Liver (tissue), 9 donors: ENCODE measurements around the gene HRCT1. TPM values are rescaled to one million over a fixed set of nuclear protein-coding genes. Genes with fewer than 3 reads are reported as not detected.

Experiments
- DNase-seq: peaks from one replicate; pipeline ENCODE4 v3.0.0-alpha.2; 2017; ENCODE audit warnings: low spot score
- H3K27ac ChIP-seq, 2 donors: one replicate each; pipeline ENCODE4 v1.7.0; 2013; ENCODE audit warnings: inconsistent platforms in 2 of 2, low read length in 2 of 2, control low read depth in 1 of 2, low read depth in 1 of 2, mild to moderate bottlenecking in 1 of 2
- H3K27me3 ChIP-seq, 4 donors: one replicate each; pipeline versions ENCODE4 v1.6.1 to v1.7.0; 2013; ENCODE audit warnings: low read length in 3 of 4, inconsistent platforms in 1 of 4, mild to moderate bottlenecking in 1 of 4, moderate library complexity in 1 of 4; ENCODE audit not compliant: control insufficient read depth in 4 of 4, insufficient read depth in 4 of 4
- H3K36me3 ChIP-seq, 4 donors: one replicate each; pipeline versions ENCODE4 v1.6.1 to v1.7.0; 2013; ENCODE audit warnings: low read length in 3 of 4, mild to moderate bottlenecking in 3 of 4, low read depth in 1 of 4, moderate library complexity in 1 of 4; ENCODE audit not compliant: control insufficient read depth in 4 of 4, insufficient read depth in 3 of 4
- H3K4me1 ChIP-seq, 4 donors: one replicate each; pipeline versions ENCODE4 v1.6.1 to v1.7.0; 2013; ENCODE audit warnings: low read length in 3 of 4, mild to moderate bottlenecking in 3 of 4, moderate library complexity in 1 of 4; ENCODE audit not compliant: control insufficient read depth in 4 of 4, insufficient read depth in 4 of 4
- H3K4me3 ChIP-seq, 3 donors: one replicate each; pipeline versions ENCODE4 v1.6.1 to v1.7.0; 2013; ENCODE audit warnings: low read length in 3 of 3, control low read depth in 1 of 3, low read depth in 1 of 3, mild to moderate bottlenecking in 1 of 3
- H3K9ac ChIP-seq, 2 donors: one replicate each; pipeline ENCODE4 v1.7.0; 2013; ENCODE audit warnings: low read length in 2 of 2, mild to moderate bottlenecking in 2 of 2, moderate library complexity in 2 of 2, control low read depth in 1 of 2, low read depth in 1 of 2
- H3K9me3 ChIP-seq, 4 donors: one replicate each; pipeline versions ENCODE4 v1.6.1 to v1.7.0; 2013; ENCODE audit warnings: low read length in 3 of 4; ENCODE audit not compliant: control insufficient read depth in 4 of 4
- EGR1 ChIP-seq, 2 donors: IDR thresholded peaks; 2 replicates each; pipeline ENCODE4 v1.6.1; 2016 to 2018; ENCODE audit warnings: antibody characterized with exemption in 2 of 2, low read depth in 2 of 2
- FOXA1 ChIP-seq: IDR thresholded peaks from 2 replicates; pipeline ENCODE4 v1.6.1; 2016; ENCODE audit warnings: antibody characterized with exemption
- FOXA2 ChIP-seq: IDR thresholded peaks from 2 replicates; pipeline ENCODE4 v1.6.1; 2016; ENCODE audit warnings: antibody characterized with exemption
- GABPA ChIP-seq, 2 donors: IDR thresholded peaks in 1 of 2; conservative IDR thresholded peaks in 1 of 2; 2 replicates each; pipeline ENCODE4 v1.6.1; 2016; ENCODE audit warnings: antibody characterized with exemption in 2 of 2, mild to moderate bottlenecking in 1 of 2, moderate library complexity in 1 of 2
- HNF4A ChIP-seq, 2 donors: conservative IDR thresholded peaks; 2 replicates each; pipeline ENCODE4 v1.6.1; 2016; ENCODE audit warnings: antibody characterized with exemption in 2 of 2, mild to moderate bottlenecking in 2 of 2
- HNF4G ChIP-seq: IDR thresholded peaks from 2 replicates; pipeline ENCODE4 v1.6.1; 2016; ENCODE audit warnings: antibody characterized with exemption
- JUND ChIP-seq, 2 donors: IDR thresholded peaks; 2 replicates each; pipeline ENCODE4 v1.6.1; 2016; ENCODE audit warnings: antibody characterized with exemption in 2 of 2
- NR2F2 ChIP-seq: IDR thresholded peaks from 2 replicates; pipeline ENCODE4 v1.6.1; 2016; ENCODE audit warnings: antibody characterized with exemption
- RAD21 ChIP-seq, 2 donors: IDR thresholded peaks; 2 replicates each; pipeline ENCODE4 v1.6.1; 2016; ENCODE audit warnings: antibody characterized with exemption in 2 of 2, mild to moderate bottlenecking in 2 of 2
- RXRA ChIP-seq, 2 donors: IDR thresholded peaks; 2 replicates each; pipeline ENCODE4 v1.6.1; 2017 to 2018; ENCODE audit warnings: antibody characterized with exemption in 2 of 2, mild to moderate bottlenecking in 1 of 2
- SP1 ChIP-seq: IDR thresholded peaks from 2 replicates; pipeline ENCODE4 v1.6.1; 2018; ENCODE audit warnings: antibody characterized with exemption, mild to moderate bottlenecking
- TAF1 ChIP-seq: conservative IDR thresholded peaks from 2 replicates; pipeline ENCODE4 v1.6.1; 2016; ENCODE audit warnings: antibody characterized with exemption, mild to moderate bottlenecking
- YY1 ChIP-seq: IDR thresholded peaks from 2 replicates; pipeline ENCODE4 v1.6.1; 2016; ENCODE audit warnings: antibody characterized with exemption, mild to moderate bottlenecking
- WGBS: extraction: QIAGEN DNeasy Blood & Tissue Kit; methylation state at CpG from one replicate; pipeline ENCODE4 v1.1.7; 2013; 5-methylcytosine and 5-hydroxymethylcytosine counted together
- polyA plus RNA-seq, 2 donors: library from polyadenylated mRNA; stranded (reverse) in 1 of 2; unstranded in 1 of 2; fragments of 200-250 nt in 1 of 2; fragments of >200 nt in 1 of 2; fragmentation: Nextera tagmentation in 1 of 2; extraction: Ambion mirVana in 1 of 2; gene quantifications; one replicate each; pipeline versions ENCODE4 v1.2.1 to v1.2.3, GENCODE V29; 2013 to 2015
- total RNA-seq, 2 donors: library from RNA; depleted of rRNA; stranded (reverse); fragments of >200 nt; gene quantifications; one replicate each; pipeline ENCODE4 v1.2.3, GENCODE V29; 2014
- TF ChIP-seq, protein P1 (sequence below): fragments of 150-350 bp; IDR thresholded peaks from 2 replicates; pipeline ENCODE4 v1.5.1; 2017; ENCODE audit warnings: improper control_type of control experiment, low read depth, low read length; ENCODE audit not compliant: missing input control
- TF ChIP-seq, protein P2 (sequence below): IDR thresholded peaks from 2 replicates; pipeline ENCODE4 v1.6.1; 2016; ENCODE audit warnings: antibody characterized with exemption, mild to moderate bottlenecking
- TF ChIP-seq, protein P3 (sequence below): IDR thresholded peaks from 2 replicates; pipeline ENCODE4 v1.6.1; 2016; ENCODE audit warnings: antibody characterized with exemption
- TF ChIP-seq, protein P4 (sequence below): IDR thresholded peaks from 2 replicates; pipeline ENCODE4 v1.6.1; 2016; ENCODE audit warnings: antibody characterized with exemption
- TF ChIP-seq, protein P5 (sequence below): IDR thresholded peaks from 2 replicates; pipeline ENCODE4 v1.6.1; 2016; ENCODE audit warnings: antibody characterized with exemption
- donor health status: healthy.
- donor health status: healthy.
- donor health status: healthy.
- donor health status: healthy.
- donor health status: healthy.

HRCT1 gene
- total and polyA plus RNA-seq, 4 donors = 0.08 to 2.9 (median 0.27) TPM

DNA sequence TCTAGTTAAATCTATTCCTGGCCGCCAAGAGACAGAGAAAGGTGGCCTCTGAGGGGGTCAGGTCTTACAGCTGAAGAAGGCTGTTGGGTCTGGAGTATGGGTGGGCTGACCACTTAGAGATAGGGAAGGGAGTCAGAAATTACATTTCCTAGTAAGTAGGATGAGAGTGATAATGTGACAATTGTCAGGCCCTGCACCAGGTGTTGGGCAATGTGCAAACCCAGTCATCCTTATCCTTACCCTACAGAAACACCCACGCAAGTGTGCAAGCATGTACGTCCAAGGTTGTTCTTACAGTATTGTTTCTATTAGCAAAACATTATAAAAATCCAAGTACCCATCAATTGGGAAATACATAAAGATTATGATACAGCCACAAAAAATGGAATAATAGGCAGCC, 12.8 kb downstream of the HRCT1 start:
- TF ChIP-seq RAD21 (IDR thresholded peaks at IDR 0.05) (no peak), FOXA2 (no peak), GABPA (IDR thresholded peaks at IDR 0.05 in 1 of 2, conservative IDR thresholded peaks at IDR 0.05 in 1 of 2) (no peak)
- TF ChIP-seq, protein P1, sequence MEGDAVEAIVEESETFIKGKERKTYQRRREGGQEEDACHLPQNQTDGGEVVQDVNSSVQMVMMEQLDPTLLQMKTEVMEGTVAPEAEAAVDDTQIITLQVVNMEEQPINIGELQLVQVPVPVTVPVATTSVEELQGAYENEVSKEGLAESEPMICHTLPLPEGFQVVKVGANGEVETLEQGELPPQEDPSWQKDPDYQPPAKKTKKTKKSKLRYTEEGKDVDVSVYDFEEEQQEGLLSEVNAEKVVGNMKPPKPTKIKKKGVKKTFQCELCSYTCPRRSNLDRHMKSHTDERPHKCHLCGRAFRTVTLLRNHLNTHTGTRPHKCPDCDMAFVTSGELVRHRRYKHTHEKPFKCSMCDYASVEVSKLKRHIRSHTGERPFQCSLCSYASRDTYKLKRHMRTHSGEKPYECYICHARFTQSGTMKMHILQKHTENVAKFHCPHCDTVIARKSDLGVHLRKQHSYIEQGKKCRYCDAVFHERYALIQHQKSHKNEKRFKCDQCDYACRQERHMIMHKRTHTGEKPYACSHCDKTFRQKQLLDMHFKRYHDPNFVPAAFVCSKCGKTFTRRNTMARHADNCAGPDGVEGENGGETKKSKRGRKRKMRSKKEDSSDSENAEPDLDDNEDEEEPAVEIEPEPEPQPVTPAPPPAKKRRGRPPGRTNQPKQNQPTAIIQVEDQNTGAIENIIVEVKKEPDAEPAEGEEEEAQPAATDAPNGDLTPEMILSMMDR = no peak
- peaks cover 0 to 16% (median 13%) of the 10 kb centered on the region in 4 donors for H3K4me1 ChIP-seq
- WGBS = 93% methylated on average over 3 of the region's 3 CpGs
- H3K36me3 ChIP-seq = no peaks in the 10 kb centered on the region
- H3K27ac ChIP-seq = no peak overlapping the region
- no peaks in the 10 kb centered on the region for H3K27me3 ChIP-seq
- H3K9me3 ChIP-seq = no peaks in the 10 kb centered on the region
- no peak overlapping the region for H3K9ac ChIP-seq
- no peak overlapping the region for H3K4me3 ChIP-seq
- DNase-seq = no peak

DNA sequence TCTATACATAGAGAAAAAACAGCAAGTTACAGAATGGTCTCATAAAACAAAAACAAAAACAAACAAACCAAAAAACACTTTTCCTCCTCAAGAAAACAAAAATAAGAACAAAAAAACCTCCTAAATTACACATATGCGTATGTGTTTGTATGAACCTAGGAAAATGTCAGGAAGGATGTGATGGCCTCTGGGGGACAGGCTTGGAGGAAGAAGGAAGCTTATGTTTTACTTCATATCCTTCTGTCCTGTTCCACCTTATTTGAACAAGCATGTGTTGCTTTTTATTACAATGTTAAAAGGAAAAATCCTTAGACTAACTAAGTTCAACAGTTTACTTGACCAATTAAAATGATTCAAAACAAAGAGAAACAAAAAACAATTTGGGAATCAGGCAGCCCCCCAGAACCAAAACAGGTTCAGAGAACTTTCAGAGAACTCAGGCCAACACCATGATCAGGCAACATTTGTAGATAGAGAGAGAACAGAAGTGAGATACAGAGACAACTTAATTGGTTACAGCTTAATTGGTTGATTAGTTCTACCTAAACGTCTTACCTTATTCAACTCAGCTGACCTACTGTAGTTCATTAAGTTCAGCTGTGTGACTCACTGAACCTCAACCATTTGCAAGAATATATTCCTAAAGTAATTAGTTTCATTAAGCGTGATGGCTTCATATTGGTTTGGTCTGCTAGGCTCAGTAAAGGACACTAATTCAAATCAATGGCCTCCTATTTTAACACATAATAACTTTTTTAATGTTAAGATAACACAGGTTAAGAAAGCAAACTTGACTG, 13.4 kb downstream of the HRCT1 start:
- H3K4me3 ChIP-seq = no peak overlapping the region
- no peaks in the 10 kb centered on the region for H3K36me3 ChIP-seq
- H3K4me1 ChIP-seq = peaks cover 0 to 23% (median 16%) of the 10 kb centered on the region in 4 donors
- no peaks in the 10 kb centered on the region for H3K9me3 ChIP-seq
- TF ChIP-seq RAD21 (IDR thresholded peaks at IDR 0.05) = no peak
- no peak for TF ChIP-seq HNF4A (conservative IDR thresholded peaks at IDR 0.05)
- TF ChIP-seq EGR1 (IDR thresholded peaks at IDR 0.05; ENCODE audit: low read depth in 2 of 2) = no peak
- DNase-seq = no peak
- no peaks in the 10 kb centered on the region for H3K27me3 ChIP-seq
- H3K27ac ChIP-seq = peak overlapping the region; percentile 43 to 73
- 79% methylated on average over 3 of the region's 3 CpGs for WGBS
- no peak overlapping the region for H3K9ac ChIP-seq

DNA sequence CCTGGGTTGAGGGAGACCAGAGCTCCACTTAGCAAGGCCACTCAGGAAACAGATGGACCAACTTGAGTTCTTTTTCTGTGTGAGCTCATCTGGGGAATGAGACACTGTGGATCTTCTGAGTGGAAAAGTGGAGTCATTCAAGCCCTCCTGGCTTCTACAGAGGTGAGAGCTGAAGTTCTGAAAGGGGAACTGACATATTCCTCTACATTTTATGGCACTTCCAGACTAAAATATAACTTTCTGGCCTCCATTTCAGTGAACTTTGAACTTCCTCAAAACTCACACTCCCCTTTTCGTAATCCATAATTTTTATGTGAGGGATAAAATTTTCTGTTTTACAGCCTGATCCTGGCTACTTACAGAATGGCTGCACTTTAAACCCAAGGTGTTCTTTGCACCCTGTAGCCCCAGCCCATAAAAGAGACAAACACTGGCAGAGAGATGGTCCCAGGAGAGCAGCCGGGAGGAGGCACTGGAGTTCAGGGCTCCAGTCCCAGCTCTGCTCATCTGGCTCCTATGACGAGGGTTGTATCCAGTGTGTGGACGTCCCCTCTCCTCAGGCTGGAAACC, 14.1 kb downstream of the HRCT1 start:
- no peaks in the 10 kb centered on the region for H3K27me3 ChIP-seq
- no peaks in the 10 kb centered on the region for H3K9me3 ChIP-seq
- H3K4me1 ChIP-seq = peaks cover 0 to 27% (median 20%) of the 10 kb centered on the region in 4 donors
- WGBS = 33% methylated on average over 4 of the region's 4 CpGs
- H3K4me3 ChIP-seq = no peak overlapping the region
- H3K27ac ChIP-seq = peak overlapping the region; percentile 43 to 73
- no peak for DNase-seq
- H3K36me3 ChIP-seq = no peaks in the 10 kb centered on the region
- H3K9ac ChIP-seq = no peak overlapping the region
- TF ChIP-seq RXRA (IDR thresholded peaks at IDR 0.05) (peak; percentile 27 to 50), TAF1 (no peak), NR2F2 (no peak), FOXA2 (no peak), FOXA1 (no peak), JUND (IDR thresholded peaks at IDR 0.05) (peak in 1 of 2 donors; percentile 59), SP1 (peak; percentile 74), GABPA (IDR thresholded peaks at IDR 0.05 in 1 of 2, conservative IDR thresholded peaks at IDR 0.05 in 1 of 2) (no peak), RAD21 (IDR thresholded peaks at IDR 0.05) (no peak), EGR1 (IDR thresholded peaks at IDR 0.05; ENCODE audit: low read depth in 2 of 2) (no peak), YY1 (peak; percentile 82), HNF4G (peak; percentile 44)
- TF ChIP-seq, protein P2, sequence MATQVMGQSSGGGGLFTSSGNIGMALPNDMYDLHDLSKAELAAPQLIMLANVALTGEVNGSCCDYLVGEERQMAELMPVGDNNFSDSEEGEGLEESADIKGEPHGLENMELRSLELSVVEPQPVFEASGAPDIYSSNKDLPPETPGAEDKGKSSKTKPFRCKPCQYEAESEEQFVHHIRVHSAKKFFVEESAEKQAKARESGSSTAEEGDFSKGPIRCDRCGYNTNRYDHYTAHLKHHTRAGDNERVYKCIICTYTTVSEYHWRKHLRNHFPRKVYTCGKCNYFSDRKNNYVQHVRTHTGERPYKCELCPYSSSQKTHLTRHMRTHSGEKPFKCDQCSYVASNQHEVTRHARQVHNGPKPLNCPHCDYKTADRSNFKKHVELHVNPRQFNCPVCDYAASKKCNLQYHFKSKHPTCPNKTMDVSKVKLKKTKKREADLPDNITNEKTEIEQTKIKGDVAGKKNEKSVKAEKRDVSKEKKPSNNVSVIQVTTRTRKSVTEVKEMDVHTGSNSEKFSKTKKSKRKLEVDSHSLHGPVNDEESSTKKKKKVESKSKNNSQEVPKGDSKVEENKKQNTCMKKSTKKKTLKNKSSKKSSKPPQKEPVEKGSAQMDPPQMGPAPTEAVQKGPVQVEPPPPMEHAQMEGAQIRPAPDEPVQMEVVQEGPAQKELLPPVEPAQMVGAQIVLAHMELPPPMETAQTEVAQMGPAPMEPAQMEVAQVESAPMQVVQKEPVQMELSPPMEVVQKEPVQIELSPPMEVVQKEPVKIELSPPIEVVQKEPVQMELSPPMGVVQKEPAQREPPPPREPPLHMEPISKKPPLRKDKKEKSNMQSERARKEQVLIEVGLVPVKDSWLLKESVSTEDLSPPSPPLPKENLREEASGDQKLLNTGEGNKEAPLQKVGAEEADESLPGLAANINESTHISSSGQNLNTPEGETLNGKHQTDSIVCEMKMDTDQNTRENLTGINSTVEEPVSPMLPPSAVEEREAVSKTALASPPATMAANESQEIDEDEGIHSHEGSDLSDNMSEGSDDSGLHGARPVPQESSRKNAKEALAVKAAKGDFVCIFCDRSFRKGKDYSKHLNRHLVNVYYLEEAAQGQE = no peak
- TF ChIP-seq, protein P3, sequence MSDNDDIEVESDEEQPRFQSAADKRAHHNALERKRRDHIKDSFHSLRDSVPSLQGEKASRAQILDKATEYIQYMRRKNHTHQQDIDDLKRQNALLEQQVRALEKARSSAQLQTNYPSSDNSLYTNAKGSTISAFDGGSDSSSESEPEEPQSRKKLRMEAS = peak; percentile 17
- TF ChIP-seq, protein P4, sequence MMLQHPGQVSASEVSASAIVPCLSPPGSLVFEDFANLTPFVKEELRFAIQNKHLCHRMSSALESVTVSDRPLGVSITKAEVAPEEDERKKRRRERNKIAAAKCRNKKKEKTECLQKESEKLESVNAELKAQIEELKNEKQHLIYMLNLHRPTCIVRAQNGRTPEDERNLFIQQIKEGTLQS = no peak
- TF ChIP-seq, protein P5, sequence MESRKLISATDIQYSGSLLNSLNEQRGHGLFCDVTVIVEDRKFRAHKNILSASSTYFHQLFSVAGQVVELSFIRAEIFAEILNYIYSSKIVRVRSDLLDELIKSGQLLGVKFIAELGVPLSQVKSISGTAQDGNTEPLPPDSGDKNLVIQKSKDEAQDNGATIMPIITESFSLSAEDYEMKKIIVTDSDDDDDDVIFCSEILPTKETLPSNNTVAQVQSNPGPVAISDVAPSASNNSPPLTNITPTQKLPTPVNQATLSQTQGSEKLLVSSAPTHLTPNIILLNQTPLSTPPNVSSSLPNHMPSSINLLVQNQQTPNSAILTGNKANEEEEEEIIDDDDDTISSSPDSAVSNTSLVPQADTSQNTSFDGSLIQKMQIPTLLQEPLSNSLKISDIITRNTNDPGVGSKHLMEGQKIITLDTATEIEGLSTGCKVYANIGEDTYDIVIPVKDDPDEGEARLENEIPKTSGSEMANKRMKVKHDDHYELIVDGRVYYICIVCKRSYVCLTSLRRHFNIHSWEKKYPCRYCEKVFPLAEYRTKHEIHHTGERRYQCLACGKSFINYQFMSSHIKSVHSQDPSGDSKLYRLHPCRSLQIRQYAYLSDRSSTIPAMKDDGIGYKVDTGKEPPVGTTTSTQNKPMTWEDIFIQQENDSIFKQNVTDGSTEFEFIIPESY = no peak
